Measurements from ENCODE around the gene TRIO.

- TF ChIP-seq EZH2 (optimal IDR thresholded peaks at IDR 0.05; ENCODE audit: low read depth, low read length) (no peak), CTCF (IDR thresholded peaks at IDR 0.05; ENCODE audit: low read length) (no peak), EZH2phosphoT487 (IDR thresholded peaks at IDR 0.05; ENCODE audit: low read length) (no peak)
Measured at GRCh38 chr5:14452685-14453454, 309.7 kb downstream of the TRIO start.
